ENCODE data around the gene KCNIP3.

- TF ChIP-seq CTCF (IDR thresholded peaks at IDR 0.05 in 8 of 11, conservative IDR thresholded peaks at IDR 0.05 in 3 of 11) (no peak), POLR2A (IDR thresholded peaks at IDR 0.05) (no peak), POLR2AphosphoS5 (IDR thresholded peaks at IDR 0.05) (no peak)
Observed at GRCh38 chr2:95311815-95312542, 14.8 kb downstream of the KCNIP3 start.
